Astrocyte (in vitro differentiated cells and primary cell): Measurements from ENCODE around the gene ALPI. TPM values are rescaled to one million over a fixed set of nuclear protein-coding genes. Genes with fewer than 3 reads are reported as not detected.
A peak's percentile ranks its signal among the peaks of the same experiment; 100 is the strongest.

ENCODE experiments used
- DNase-seq: peaks from one replicate; pipeline ENCODE4 v3.0.0-alpha.2; 2010; ENCODE audit warnings: low read depth
- FAIRE-seq: peaks from 2 replicates; lab custom pipeline; 2011; peaks lifted over from hg19 to GRCh38; lab: Jason Lieb, UNC
- H2AFZ ChIP-seq: 2 replicates; pipeline ENCODE4 v1.6.0; 2012; ENCODE audit warnings: low read depth, low read length, inconsistent platforms
- H3K27ac ChIP-seq: 2 replicates; pipeline ENCODE4 v1.5.1; 2011; ENCODE audit warnings: low read depth, low read length, inconsistent platforms
- H3K27me3 ChIP-seq: 2 replicates; pipeline ENCODE4 v1.6.0; 2011; ENCODE audit warnings: low read length, inconsistent platforms; ENCODE audit not compliant: insufficient read depth
- H3K36me3 ChIP-seq: 2 replicates; pipeline ENCODE4 v1.5.1; 2011; ENCODE audit warnings: low read length, inconsistent platforms; ENCODE audit not compliant: insufficient read depth
- H3K4me1 ChIP-seq: 2 replicates; pipeline ENCODE4 v1.5.1; 2011; ENCODE audit warnings: low read length, inconsistent platforms; ENCODE audit not compliant: insufficient read depth
- H3K4me2 ChIP-seq: 2 replicates; pipeline ENCODE4 v1.6.0; 2012; ENCODE audit warnings: low read length, inconsistent platforms
- H3K4me3 ChIP-seq: 2 replicates; pipeline ENCODE4 v1.5.1; 2011; ENCODE audit warnings: low read depth, mild to moderate bottlenecking, low read length, inconsistent platforms; ENCODE audit not compliant: insufficient read depth
- H3K79me2 ChIP-seq: 2 replicates; pipeline ENCODE4 v1.6.0; 2012; ENCODE audit warnings: mild to moderate bottlenecking, low read length, inconsistent platforms; ENCODE audit not compliant: insufficient read depth
- H3K9ac ChIP-seq: 2 replicates; pipeline ENCODE4 v1.6.0; 2012; ENCODE audit warnings: mild to moderate bottlenecking, low read length, inconsistent platforms
- H3K9me3 ChIP-seq: 2 replicates; pipeline ENCODE4 v1.5.1; 2012; ENCODE audit warnings: low read depth, mild to moderate bottlenecking, low read length, inconsistent platforms; ENCODE audit not compliant: insufficient read depth
- H4K20me1 ChIP-seq: 2 replicates; pipeline ENCODE4 v1.6.0; 2012; ENCODE audit warnings: low read length, inconsistent platforms; ENCODE audit not compliant: insufficient read depth
- H3K27ac Mint-ChIP-seq: one replicate; pipeline ENCODE4 v1.8.0; 2021; ENCODE audit warnings: mild to moderate bottlenecking, mixed read lengths; ENCODE audit not compliant: unreplicated experiment
- H3K27me3 Mint-ChIP-seq: one replicate; pipeline ENCODE4 v1.8.0; 2021; ENCODE audit warnings: low read depth, mixed read lengths; ENCODE audit not compliant: unreplicated experiment
- H3K36me3 Mint-ChIP-seq: one replicate; pipeline ENCODE4 v1.8.0; 2021; ENCODE audit warnings: low read depth, mixed read lengths; ENCODE audit not compliant: unreplicated experiment
- H3K4me1 Mint-ChIP-seq: one replicate; pipeline ENCODE4 v1.8.0; 2021; ENCODE audit warnings: low read depth, mixed read lengths; ENCODE audit not compliant: unreplicated experiment
- H3K4me3 Mint-ChIP-seq: one replicate; pipeline ENCODE4 v1.8.0; 2021; ENCODE audit warnings: mild to moderate bottlenecking, moderate library complexity, mixed read lengths; ENCODE audit not compliant: unreplicated experiment
- H3K9me3 Mint-ChIP-seq: one replicate; pipeline ENCODE4 v1.8.0; 2021; ENCODE audit warnings: mild to moderate bottlenecking, mixed read lengths; ENCODE audit not compliant: unreplicated experiment
- CTCF ChIP-seq: IDR thresholded peaks from 2 replicates; pipeline ENCODE4 v1.5.1; 2011; ENCODE audit warnings: low read depth, mild to moderate bottlenecking, inconsistent platforms, low read length, moderate library complexity; ENCODE audit not compliant: insufficient read depth
- EZH2 ChIP-seq: IDR thresholded peaks from 2 replicates; pipeline ENCODE4 v1.6.1; 2012; ENCODE audit warnings: mild to moderate bottlenecking, low read length, inconsistent platforms; ENCODE audit not compliant: insufficient read depth
- total RNA-seq: library from RNA; stranded (reverse); gene quantifications from 2 replicates; pipeline ENCODE4 v1.2.1, GENCODE V29; 2021

The ALPI gene
- total RNA-seq, 1 donor from 2014 or later: not detected

- Histone ChIP-seq H3K4me1 (no peaks in the 10 kb centered on the region), H3K79me2 (no peaks in the 10 kb centered on the region), H3K4me3 (no peak within 1 kb of the TSS), H2AFZ (no peak within 1 kb of the TSS), H3K4me2 (peak within 1 kb of the TSS; percentile 44), H3K9ac (no peak within 1 kb of the TSS), H3K27ac (no peak within 1 kb of the TSS), H3K36me3 (no peaks in the 10 kb centered on the region), H3K9me3 (no peaks in the 10 kb centered on the region), H4K20me1 (no peaks in the 10 kb centered on the region), H3K27me3 (peaks cover 36% of the 10 kb centered on the region)
- no peak for FAIRE-seq
- Mint-ChIP-seq H3K4me1 (no peaks in the 10 kb centered on the region), H3K36me3 (peaks cover 2% of the 10 kb centered on the region), H3K9me3 (peaks cover 5% of the 10 kb centered on the region), H3K27me3 (peaks cover 71% of the 10 kb centered on the region), H3K27ac (no peak within 1 kb of the TSS), H3K4me3 (no peak within 1 kb of the TSS)
- no peak for DNase-seq
- TF ChIP-seq EZH2: peak; percentile 22
- TF ChIP-seq CTCF: no peak
Observed at GRCh38 chr2:232487385-232488096, 31.6 kb downstream of the ALPI start, which contains the start of gene ECEL1. Gene ECEL1, minus strand, starts transcription at chr2:232487834. Its CDS starts 1,181 bp downstream, at chr2:232486653.

- Mint-ChIP-seq H3K27me3 (peaks cover 70% of the 10 kb centered on the region), H3K4me3 (no peak overlapping the region), H3K36me3 (peaks cover 2% of the 10 kb centered on the region), H3K9me3 (peaks cover 5% of the 10 kb centered on the region), H3K4me1 (no peaks in the 10 kb centered on the region), H3K27ac (no peak overlapping the region)
- TF ChIP-seq EZH2 (peak; percentile 49), CTCF (no peak)
- Histone ChIP-seq H3K36me3 (no peaks in the 10 kb centered on the region), H3K4me1 (no peaks in the 10 kb centered on the region), H3K4me2 (no peak overlapping the region), H2AFZ (no peak overlapping the region), H4K20me1 (no peaks in the 10 kb centered on the region), H3K9me3 (no peaks in the 10 kb centered on the region), H3K27ac (no peak overlapping the region), H3K9ac (no peak overlapping the region), H3K27me3 (peaks cover 37% of the 10 kb centered on the region), H3K79me2 (no peaks in the 10 kb centered on the region), H3K4me3 (no peak overlapping the region)
- DNase-seq (no peak), FAIRE-seq (no peak)
Observed at GRCh38 chr2:232488097-232488711, 32.3 kb downstream of the ALPI start.
